ENCODE data around the gene STON2. TPM values are rescaled to one million over a fixed set of nuclear protein-coding genes. Genes with fewer than 3 reads are reported as not detected.
A peak's percentile ranks its signal among the peaks of the same experiment; 100 is the strongest.

STON2 gene
- total and polyA plus RNA-seq, 4 experiments from 2014 or later = not detected

- H3K36me3 ChIP-seq (ENCODE audit: insufficient read depth, low read length) = no peaks in the 10 kb centered on the region
- H3K27ac ChIP-seq (ENCODE audit: low read depth, low read length) = no peak overlapping the region
- ChIA-PET CTCF (ENCODE audit: partially characterized antibody) (interaction anchor here (1.9 to 7.5 kb wide), 4 partner anchors 9 to 197 kb away, joined by 6 to 86 read pairs (median 36); no protein-coding TSS in a partner anchor), POLR2A (ENCODE audit: partially characterized antibody) (no interaction called here)
- H3K9me3 ChIP-seq (ENCODE audit: control insufficient read depth in 1 of 2, low read length in 2 of 2) = no peaks in the 10 kb centered on the region
- intact Hi-C loops (cut with micrococcal nuclease) = no loop called here
- no peak overlapping the region for H3K4me3 ChIP-seq (ENCODE audit: low read length in 2 of 2)
- no peaks in the 10 kb centered on the region for H3K4me1 ChIP-seq (ENCODE audit: insufficient read depth, low read length)
- Mint-ChIP-seq H3K4me1 (peaks cover 0 to 8% (median 1%) of the 10 kb centered on the region in 4 donors), H3K4me3 (no peak overlapping the region), H3K27me3 (peaks cover 11 to 14% of the 10 kb centered on the region in 2 donors), H3K9me3 (no peaks in the 10 kb centered on the region), H3K36me3 (no peaks in the 10 kb centered on the region), H3K27ac (no peak overlapping the region)
- no peak for DNase-seq
- H3K27me3 ChIP-seq (ENCODE audit: insufficient read depth, low read length) = no peaks in the 10 kb centered on the region
Measured at GRCh38 chr14:81268016-81268416, 132.1 kb downstream of the STON2 start.

DNA sequence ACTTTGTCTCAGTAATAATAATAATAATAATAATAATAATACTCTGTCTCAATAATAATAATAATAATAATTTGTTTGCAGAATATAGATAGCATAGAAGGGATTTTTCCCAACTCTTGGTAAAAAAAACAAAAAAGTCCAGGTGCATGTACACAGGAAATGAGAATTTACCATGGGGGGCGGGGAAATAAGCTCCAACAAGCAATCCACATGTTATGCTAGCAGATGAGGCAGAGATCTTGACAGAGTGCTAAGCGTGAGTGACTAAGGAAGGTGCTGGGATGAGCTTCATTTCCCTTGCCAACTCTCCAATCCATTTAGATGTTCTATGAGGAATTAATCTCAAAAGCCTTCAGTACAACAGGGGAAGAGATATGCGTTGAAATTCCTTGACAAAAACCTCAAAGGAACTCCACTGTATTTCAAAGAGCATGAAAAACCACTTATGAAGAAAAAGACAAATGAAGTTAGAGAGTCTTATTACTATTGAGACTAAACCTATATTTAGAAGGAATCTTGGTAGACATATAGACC, 134.4 kb downstream of the STON2 start:
- H3K9me3 Mint-ChIP-seq = no peaks in the 10 kb centered on the region
- Histone ChIP-seq H3K4me3 (ENCODE audit: low read length in 2 of 2) (no peak overlapping the region), H3K27me3 (ENCODE audit: insufficient read depth, low read length) (no peaks in the 10 kb centered on the region), H3K4me1 (ENCODE audit: insufficient read depth, low read length) (no peaks in the 10 kb centered on the region), H3K9me3 (ENCODE audit: control insufficient read depth in 1 of 2, low read length in 2 of 2) (no peaks in the 10 kb centered on the region), H3K36me3 (ENCODE audit: insufficient read depth, low read length) (no peaks in the 10 kb centered on the region), H3K27ac (ENCODE audit: low read depth, low read length) (no peak overlapping the region)
- no peak for DNase-seq
- ChIA-PET CTCF (ENCODE audit: partially characterized antibody) (interaction anchor here (1.2 to 7.5 kb wide), 3 partner anchors 13 to 200 kb away, joined by 3 to 86 read pairs (median 4); no protein-coding TSS in a partner anchor), POLR2A (ENCODE audit: partially characterized antibody) (no interaction called here)
- no peaks in the 10 kb centered on the region for H3K36me3 Mint-ChIP-seq
- H3K27ac Mint-ChIP-seq = no peak overlapping the region
- no peak overlapping the region for H3K4me3 Mint-ChIP-seq
- peaks cover 16 to 26% of the 10 kb centered on the region in 2 donors for H3K27me3 Mint-ChIP-seq
- H3K4me1 Mint-ChIP-seq = peaks cover 0 to 8% (median 1%) of the 10 kb centered on the region in 4 donors
- intact Hi-C loops (cut with micrococcal nuclease) = no loop called here

DNA sequence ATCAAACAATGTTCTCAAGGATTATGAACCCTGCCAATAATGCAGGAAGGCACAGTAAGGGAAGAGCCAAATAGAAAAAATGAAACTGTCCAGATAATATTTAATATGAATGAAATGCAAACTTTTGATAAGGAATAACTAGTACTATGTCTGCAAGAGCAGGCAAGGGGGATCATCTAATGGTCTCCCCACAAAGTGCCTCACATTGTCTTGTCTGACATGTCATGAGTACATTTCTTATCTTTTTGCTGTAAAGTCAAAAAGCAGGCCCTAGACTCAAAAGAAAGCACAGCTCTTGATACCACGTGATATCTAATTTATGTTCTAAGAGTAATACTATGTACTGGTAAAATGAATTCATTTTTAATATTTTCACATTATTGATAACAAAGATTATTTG, 135.5 kb downstream of the STON2 start:
- Mint-ChIP-seq H3K36me3 (no peaks in the 10 kb centered on the region), H3K9me3 (no peaks in the 10 kb centered on the region), H3K27ac (no peak overlapping the region), H3K4me3 (no peak overlapping the region), H3K4me1 (peaks cover 0 to 8% (median 1%) of the 10 kb centered on the region in 4 donors), H3K27me3 (peaks cover 20 to 26% of the 10 kb centered on the region in 2 donors)
- ChIA-PET CTCF (ENCODE audit: partially characterized antibody) (no interaction called here), POLR2A (ENCODE audit: partially characterized antibody) (no interaction called here)
- no peaks in the 10 kb centered on the region for H3K27me3 ChIP-seq (ENCODE audit: insufficient read depth, low read length)
- no peak for DNase-seq
- no peaks in the 10 kb centered on the region for H3K9me3 ChIP-seq (ENCODE audit: control insufficient read depth in 1 of 2, low read length in 2 of 2)
- intact Hi-C loops (cut with micrococcal nuclease) = no loop called here
- H3K4me3 ChIP-seq (ENCODE audit: low read length in 2 of 2) = no peak overlapping the region
- no peaks in the 10 kb centered on the region for H3K4me1 ChIP-seq (ENCODE audit: insufficient read depth, low read length)
- H3K36me3 ChIP-seq (ENCODE audit: insufficient read depth, low read length) = no peaks in the 10 kb centered on the region
- no peak overlapping the region for H3K27ac ChIP-seq (ENCODE audit: low read depth, low read length)

GRCh38 chr14:81263777-81264410, 136.2 kb downstream of the STON2 start:
- H3K27ac Mint-ChIP-seq = no peak overlapping the region
- intact Hi-C loops (cut with micrococcal nuclease) = no loop called here
- no peaks in the 10 kb centered on the region for H3K4me1 ChIP-seq (ENCODE audit: insufficient read depth, low read length)
- H3K9me3 Mint-ChIP-seq = no peaks in the 10 kb centered on the region
- H3K27me3 Mint-ChIP-seq = peaks cover 24 to 32% of the 10 kb centered on the region in 2 donors
- ChIA-PET POLR2A (ENCODE audit: partially characterized antibody) (no interaction called here), CTCF (ENCODE audit: partially characterized antibody) (interaction anchor here (1.2 kb wide), 1 partner anchor 9 kb away, joined by 3 read pairs; no protein-coding TSS in a partner anchor)
- DNase-seq = no peak
- H3K36me3 Mint-ChIP-seq = no peaks in the 10 kb centered on the region
- H3K36me3 ChIP-seq (ENCODE audit: insufficient read depth, low read length) = no peaks in the 10 kb centered on the region
- no peak overlapping the region for H3K4me3 Mint-ChIP-seq
- no peak overlapping the region for H3K27ac ChIP-seq (ENCODE audit: low read depth, low read length)
- H3K9me3 ChIP-seq (ENCODE audit: control insufficient read depth in 1 of 2, low read length in 2 of 2) = no peaks in the 10 kb centered on the region
- H3K4me1 Mint-ChIP-seq = peaks cover 0 to 5% (median 0%) of the 10 kb centered on the region in 4 donors
- no peak overlapping the region for H3K4me3 ChIP-seq (ENCODE audit: low read length in 2 of 2)
- no peaks in the 10 kb centered on the region for H3K27me3 ChIP-seq (ENCODE audit: insufficient read depth, low read length)

- intact Hi-C loops (cut with micrococcal nuclease) = no loop called here
- Histone ChIP-seq H3K9me3 (ENCODE audit: control insufficient read depth in 1 of 2, low read length in 2 of 2) (no peaks in the 10 kb centered on the region), H3K4me1 (ENCODE audit: insufficient read depth, low read length) (no peaks in the 10 kb centered on the region), H3K36me3 (ENCODE audit: insufficient read depth, low read length) (no peaks in the 10 kb centered on the region), H3K27me3 (ENCODE audit: insufficient read depth, low read length) (no peaks in the 10 kb centered on the region), H3K27ac (ENCODE audit: low read depth, low read length) (no peak overlapping the region), H3K4me3 (ENCODE audit: low read length in 2 of 2) (no peak overlapping the region)
- Mint-ChIP-seq H3K4me1 (no peaks in the 10 kb centered on the region), H3K27ac (no peak overlapping the region), H3K4me3 (no peak overlapping the region), H3K27me3 (peaks cover 19 to 24% of the 10 kb centered on the region in 2 donors), H3K36me3 (no peaks in the 10 kb centered on the region), H3K9me3 (no peaks in the 10 kb centered on the region)
- ChIA-PET CTCF (ENCODE audit: partially characterized antibody) (no interaction called here), POLR2A (ENCODE audit: partially characterized antibody) (no interaction called here)
- DNase-seq = no peak
Measured at GRCh38 chr14:81261176-81261575, 138.9 kb downstream of the STON2 start.

DNA sequence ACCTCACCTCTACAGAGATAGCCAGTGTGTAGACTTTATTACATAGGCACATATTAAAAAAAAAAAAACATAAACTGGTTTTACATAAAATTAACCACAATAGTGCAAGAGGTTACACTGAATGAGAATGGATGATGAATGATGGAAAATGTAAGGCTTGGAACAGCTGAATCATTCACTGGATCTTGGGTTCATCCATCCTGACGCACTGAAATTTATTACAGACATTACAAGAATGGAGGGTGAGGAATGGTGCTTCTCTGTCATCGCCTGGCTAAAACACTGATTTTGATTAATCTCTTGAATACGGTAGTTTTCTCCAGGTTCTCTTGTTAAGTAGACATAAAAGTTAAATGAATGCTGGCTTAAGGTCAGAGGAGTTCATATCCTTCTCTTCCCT, 139.4 kb downstream of the STON2 start:
- Mint-ChIP-seq H3K4me3 (no peak overlapping the region), H3K9me3 (no peaks in the 10 kb centered on the region), H3K36me3 (no peaks in the 10 kb centered on the region), H3K27ac (no peak overlapping the region), H3K27me3 (peaks cover 20 to 23% of the 10 kb centered on the region in 2 donors), H3K4me1 (no peaks in the 10 kb centered on the region)
- intact Hi-C loops (cut with micrococcal nuclease) = no loop called here
- H3K4me3 ChIP-seq (ENCODE audit: low read length in 2 of 2) = no peak overlapping the region
- ChIA-PET CTCF (ENCODE audit: partially characterized antibody) (interaction anchor here (1.0 to 1.1 kb wide), 2 partner anchors 11 to 194 kb away, joined by 3 to 5 read pairs; no protein-coding TSS in a partner anchor), POLR2A (ENCODE audit: partially characterized antibody) (no interaction called here)
- H3K9me3 ChIP-seq (ENCODE audit: control insufficient read depth in 1 of 2, low read length in 2 of 2) = no peaks in the 10 kb centered on the region
- no peaks in the 10 kb centered on the region for H3K4me1 ChIP-seq (ENCODE audit: insufficient read depth, low read length)
- H3K27ac ChIP-seq (ENCODE audit: low read depth, low read length) = no peak overlapping the region
- no peaks in the 10 kb centered on the region for H3K27me3 ChIP-seq (ENCODE audit: insufficient read depth, low read length)
- no peak for DNase-seq
- no peaks in the 10 kb centered on the region for H3K36me3 ChIP-seq (ENCODE audit: insufficient read depth, low read length)

GRCh38 chr14:81256289-81256960, 143.7 kb downstream of the STON2 start:
- no peak for DNase-seq
- no peak overlapping the region for H3K4me3 ChIP-seq (ENCODE audit: low read length in 2 of 2)
- ChIA-PET CTCF (ENCODE audit: partially characterized antibody) (no interaction called here), POLR2A (ENCODE audit: partially characterized antibody) (no interaction called here)
- no peaks in the 10 kb centered on the region for H3K36me3 ChIP-seq (ENCODE audit: insufficient read depth, low read length)
- H3K27ac Mint-ChIP-seq = peak overlapping the region in 1 of 7 donors; percentile 12
- H3K36me3 Mint-ChIP-seq = no peaks in the 10 kb centered on the region
- H3K27me3 ChIP-seq (ENCODE audit: insufficient read depth, low read length) = no peaks in the 10 kb centered on the region
- H3K4me1 Mint-ChIP-seq = no peaks in the 10 kb centered on the region
- no peak overlapping the region for H3K4me3 Mint-ChIP-seq
- H3K9me3 ChIP-seq (ENCODE audit: control insufficient read depth in 1 of 2, low read length in 2 of 2) = no peaks in the 10 kb centered on the region
- intact Hi-C loops (cut with micrococcal nuclease) = no loop called here
- H3K27ac ChIP-seq (ENCODE audit: low read depth, low read length) = no peak overlapping the region
- no peaks in the 10 kb centered on the region for H3K4me1 ChIP-seq (ENCODE audit: insufficient read depth, low read length)
- peaks cover 0 to 2% (median 0%) of the 10 kb centered on the region in 8 donors for H3K9me3 Mint-ChIP-seq
- peaks cover 11 to 17% of the 10 kb centered on the region in 2 donors for H3K27me3 Mint-ChIP-seq
